IMR-90 (cell line): ENCODE measurements around the gene OR2T35. TPM values are rescaled to one million over a fixed set of nuclear protein-coding genes. Genes with fewer than 3 reads are reported as not detected.

ENCODE experiments used
- ATAC-seq: fragments of 200-7000 bp; cut with Tn5 transposase; 2 replicates; pipeline ENCODE4 v1.9.1; 2020; ENCODE audit warnings: low read depth, mild to moderate bottlenecking, moderate library complexity
- BruUV-seq: library from RNA; stranded (reverse); fragments of 400-500 nt; replicated peaks from 2 replicates; lab custom pipeline; 2021; lab: Mats Ljungman, UMichigan
- CTCF ChIA-PET: fragments of 300-600 bp; formaldehyde crosslinking; extraction: SDS; loops from one replicate; lab custom pipeline; 2021; ENCODE audit warnings: antibody characterized with exemption; lab: Yijun Ruan, JAX
- POLR2A ChIA-PET: fragments of 300-600 bp; sonication (Branson Sonifier 250); formaldehyde crosslinking; loops from one replicate; lab custom pipeline; 2022; ENCODE audit warnings: antibody characterized with exemption; ENCODE audit not compliant: unreplicated experiment; lab: Charles Lee
- DNase-seq: peaks from one replicate; pipeline ENCODE4 v3.0.0; 2013
- H2AFZ ChIP-seq: replicated peaks from 2 replicates; pipeline ENCODE3; 2013; ENCODE audit warnings: low read length, mild to moderate bottlenecking; ENCODE audit not compliant: poor library complexity
- H2AK5ac ChIP-seq: 2 replicates; pipeline ENCODE4 v1.6.1; 2013; ENCODE audit warnings: low read depth, low read length, inconsistent platforms
- H2AK9ac ChIP-seq: replicated peaks from 2 replicates; pipeline ENCODE3; 2013; ENCODE audit warnings: mild to moderate bottlenecking, low read depth, low read length, moderate library complexity; ENCODE audit not compliant: poor library complexity
- H2BK120ac ChIP-seq: 2 replicates; pipeline ENCODE4 v1.6.1; 2013; ENCODE audit warnings: low read depth, low read length, inconsistent platforms
- H2BK15ac ChIP-seq: 3 replicates; pipeline ENCODE4 v1.6.1; 2013; ENCODE audit warnings: low read depth, low read length, inconsistent platforms
- H2BK20ac ChIP-seq: 2 replicates; pipeline ENCODE4 v1.6.1; 2013; ENCODE audit warnings: low read depth, mild to moderate bottlenecking, inconsistent platforms, low read length, moderate library complexity
- H2BK5ac ChIP-seq: 2 replicates; pipeline ENCODE4 v1.6.1; 2013; ENCODE audit warnings: mild to moderate bottlenecking, low read depth, low read length, inconsistent platforms; ENCODE audit not compliant: poor library complexity, severe bottlenecking
- H3K14ac ChIP-seq: replicated peaks from 2 replicates; pipeline ENCODE4 v1.6.1; 2013; ENCODE audit warnings: low read depth, low read length, inconsistent platforms
- H3K18ac ChIP-seq: 2 replicates; pipeline ENCODE4 v1.6.1; 2013; ENCODE audit warnings: low read depth, low read length, control low read depth
- H3K23ac ChIP-seq: 2 replicates; pipeline ENCODE4 v1.6.1; 2013; ENCODE audit warnings: low read depth, low read length, inconsistent platforms
- H3K27ac ChIP-seq: 2 replicates; pipeline ENCODE4 v1.5.1; 2013; ENCODE audit warnings: mild to moderate bottlenecking, control low read depth, low read length; ENCODE audit not compliant: insufficient read depth
- H3K27me3 ChIP-seq: 2 replicates; pipeline ENCODE4 v1.6.1; 2013; ENCODE audit warnings: low read length; ENCODE audit not compliant: control insufficient read depth, insufficient read depth
- H3K36me3 ChIP-seq: 2 replicates; pipeline ENCODE4 v1.6.1; 2013; ENCODE audit warnings: low read length, mixed read lengths; ENCODE audit not compliant: control insufficient read depth, insufficient read depth
- H3K4ac ChIP-seq: 2 replicates; pipeline ENCODE4 v1.6.1; 2013; ENCODE audit warnings: low read depth, low read length, inconsistent platforms
- H3K4me1 ChIP-seq: 2 replicates; pipeline ENCODE4 v1.6.1; 2013; ENCODE audit warnings: low read length, mixed read lengths; ENCODE audit not compliant: control insufficient read depth, insufficient read depth
- H3K4me2 ChIP-seq: 2 replicates; pipeline ENCODE4 v1.6.1; 2013; ENCODE audit warnings: low read depth, mild to moderate bottlenecking, control low read depth, low read length, moderate library complexity
- H3K4me3 ChIP-seq: 2 replicates; pipeline ENCODE4 v1.5.1; 2013; ENCODE audit warnings: low read depth, mild to moderate bottlenecking, control low read depth, low read length, moderate library complexity; ENCODE audit not compliant: insufficient read depth
- H3K56ac ChIP-seq: 2 replicates; pipeline ENCODE4 v1.6.1; 2013; ENCODE audit warnings: low read length, inconsistent platforms; ENCODE audit not compliant: insufficient read depth; ENCODE audit errors: extremely low read depth
- H3K79me1 ChIP-seq, 2 experiments: 2 replicates each; pipeline ENCODE4 v1.6.1; 2013; ENCODE audit warnings: low read length in 2 of 2, inconsistent platforms in 1 of 2, low read depth in 1 of 2
- H3K9ac ChIP-seq: 2 replicates; pipeline ENCODE4 v1.6.1; 2013; ENCODE audit warnings: low read depth, low read length, control low read depth
- H3K9me1 ChIP-seq: 2 replicates; pipeline ENCODE4 v1.6.1; 2013; ENCODE audit warnings: low read length, inconsistent platforms; ENCODE audit not compliant: insufficient read depth
- H3K9me3 ChIP-seq: 2 replicates; pipeline ENCODE4 v1.6.1; 2013; ENCODE audit warnings: low read length; ENCODE audit not compliant: control insufficient read depth, insufficient read depth
- H4K20me1 ChIP-seq: 2 replicates; pipeline ENCODE4 v1.6.1; 2013; ENCODE audit warnings: low read length, inconsistent platforms; ENCODE audit not compliant: insufficient read depth
- H4K5ac ChIP-seq: 2 replicates; pipeline ENCODE4 v1.6.1; 2013; ENCODE audit warnings: mild to moderate bottlenecking, low read depth, low read length, control low read depth
- H4K8ac ChIP-seq, 2 experiments: 2 replicates each; pipeline ENCODE4 v1.6.1; 2013; ENCODE audit warnings: low read depth in 2 of 2, low read length in 2 of 2, control low read depth in 1 of 2, inconsistent platforms in 1 of 2
- H4K91ac ChIP-seq: 2 replicates; pipeline ENCODE4 v1.6.1; 2013; ENCODE audit warnings: low read depth, low read length, inconsistent platforms; ENCODE audit not compliant: insufficient read depth
- BHLHE40 ChIP-seq: fragments of 150-350 bp; IDR thresholded peaks from 2 replicates; pipeline ENCODE4 v1.6.1; 2016; ENCODE audit warnings: mild to moderate bottlenecking, low read depth, low read length
- CEBPB ChIP-seq: IDR thresholded peaks from 2 replicates; pipeline ENCODE4 v1.6.1; 2012; ENCODE audit warnings: low read depth, low read length, improper control_type of control experiment
- CHD1 ChIP-seq: IDR thresholded peaks from 2 replicates; pipeline ENCODE4 v1.6.1; 2012; ENCODE audit warnings: low read depth, low read length, improper control_type of control experiment
- ELK1 ChIP-seq: fragments of 150-350 bp; IDR thresholded peaks from 2 replicates; pipeline ENCODE4 v1.6.1; 2016; ENCODE audit warnings: low read depth, mild to moderate bottlenecking, low read length, moderate library complexity, borderline replicate concordance
- FOS ChIP-seq: fragments of 150-350 bp; IDR thresholded peaks from 2 replicates; pipeline ENCODE4 v1.6.1; 2016; ENCODE audit warnings: low read depth, low read length
- MAFK ChIP-seq: IDR thresholded peaks from 2 replicates; pipeline ENCODE4 v1.6.1; 2012; ENCODE audit warnings: low read depth, low read length, improper control_type of control experiment
- MAZ ChIP-seq: IDR thresholded peaks from 2 replicates; pipeline ENCODE4 v1.6.1; 2012; ENCODE audit warnings: low read depth, mild to moderate bottlenecking, low read length, improper control_type of control experiment, moderate library complexity, borderline replicate concordance
- MXI1 ChIP-seq: IDR thresholded peaks from 2 replicates; pipeline ENCODE4 v1.6.1; 2012; ENCODE audit warnings: low read depth, mild to moderate bottlenecking, low read length, moderate library complexity, borderline replicate concordance
- NFE2L2 ChIP-seq: fragments of 150-350 bp; IDR thresholded peaks from 2 replicates; pipeline ENCODE4 v1.6.1; 2016; ENCODE audit warnings: low read depth, mild to moderate bottlenecking, low read length
- POLR2A ChIP-seq: IDR thresholded peaks from 2 replicates; pipeline ENCODE4 v1.6.1; 2012; ENCODE audit warnings: mild to moderate bottlenecking, low read depth, low read length
- RAD21 ChIP-seq: IDR thresholded peaks from 2 replicates; pipeline ENCODE4 v1.6.1; 2012; ENCODE audit warnings: low read length, improper control_type of control experiment
- RFX5 ChIP-seq: IDR thresholded peaks from 2 replicates; pipeline ENCODE4 v1.8.0; 2012; ENCODE audit warnings: low read depth, mild to moderate bottlenecking, low read length, moderate library complexity
- SMC3 ChIP-seq: fragments of 150-350 bp; IDR thresholded peaks from 2 replicates; pipeline ENCODE4 v1.6.1; 2016; ENCODE audit warnings: low read depth, mild to moderate bottlenecking, antibody characterized with exemption, low read length, moderate library complexity
- USF2 ChIP-seq: fragments of 150-350 bp; IDR thresholded peaks from 2 replicates; pipeline ENCODE4 v1.6.1; 2017; ENCODE audit warnings: mild to moderate bottlenecking, antibody characterized with exemption, low read length, low read depth
- WGBS, 2 experiments: methylation state at CpG; one replicate each; pipeline versions ENCODE4 v1.1.5 to v1.1.7; 2013; ENCODE audit warnings: missing lambda C conversion rate in 2 of 2; ENCODE audit not compliant: insufficient read length in 1 of 2; ENCODE audit errors: extremely low coverage in 2 of 2; 5-methylcytosine and 5-hydroxymethylcytosine counted together
- dilution Hi-C: fragments of 300-500 bp; cut with HindIII; formaldehyde crosslinking; loops from one replicate; pipeline ENCODE4 v1.14.3; 2018; ENCODE audit warnings: low sequenced_read_pairs; ENCODE audit not compliant: unreplicated experiment
- in situ Hi-C: fragments of 300-500 bp; cut with MboI; formaldehyde crosslinking; loops from 3 replicates; pipeline ENCODE4 v1.14.3; 2019; ENCODE audit warnings: low sequenced_read_pairs, inconsistent platforms, mixed read lengths
- intact Hi-C: fragments of 100-400 bp; cut with micrococcal nuclease; formaldehyde crosslinking; loops from 2 replicates; pipeline ENCODE4 v1.10.0; 2022
- polyA plus RNA-seq, 3 experiments: library from polyadenylated mRNA; depleted of rRNA; stranded (reverse); fragments of >200 nt; gene quantifications; 2 replicates each; pipeline ENCODE4 v1.2.3, GENCODE V29; 2012; ENCODE audit warnings: low replicate concordance in 1 of 3
- total RNA-seq: library from RNA; depleted of rRNA; stranded (reverse); fragments of >200 nt; gene quantifications from 2 replicates; pipeline ENCODE4 v1.2.3, GENCODE V29; 2012
- TF ChIP-seq, protein P1 (sequence below): conservative IDR thresholded peaks from 2 replicates; pipeline ENCODE4 v1.5.1; 2012; ENCODE audit warnings: mild to moderate bottlenecking, low read depth, low read length, improper control_type of control experiment

OR2T35 gene
- total and polyA plus RNA-seq, 2 of the 4 experiments (the other 2 are of a cell fraction), result not detected

- in situ Hi-C loops, result no loop called here
- BruUV-seq, result no TSS peak
- Histone ChIP-seq H3K27ac (no peak overlapping the region), H4K5ac (no peak overlapping the region), H3K27me3 (no peaks in the 10 kb centered on the region), H3K14ac (no peak overlapping the region), H3K9me3 (peaks cover 6% of the 10 kb centered on the region), H2AK5ac (no peak overlapping the region), H2BK20ac (no peak overlapping the region), H4K20me1 (no peaks in the 10 kb centered on the region), H3K4me2 (no peak overlapping the region), H2BK120ac (no peak overlapping the region), H2BK15ac (no peak overlapping the region), H2AFZ (no peak overlapping the region), H4K8ac (no peak overlapping the region), H4K91ac (no peak overlapping the region), H3K36me3 (no peaks in the 10 kb centered on the region), H3K9me1 (no peaks in the 10 kb centered on the region), H3K4me3 (no peak overlapping the region), H3K79me1 (no peaks in the 10 kb centered on the region), H3K4ac (no peak overlapping the region), H3K9ac (no peak overlapping the region), H3K56ac (no peak overlapping the region), H3K4me1 (no peaks in the 10 kb centered on the region), H2AK9ac (no peak overlapping the region), H3K18ac (no peak overlapping the region), H2BK5ac (no peak overlapping the region), H3K23ac (no peak overlapping the region)
- CTCF ChIA-PET, result interaction anchor here (1.4 kb wide), 1 partner anchor 10 kb away, joined by 3 read pairs; no protein-coding TSS in a partner anchor
- intact Hi-C loops, result no loop called here
- POLR2A ChIA-PET, result no interaction called here
- no peak for ATAC-seq
- no peak for TF ChIP-seq POLR2A
- TF ChIP-seq, protein P1, sequence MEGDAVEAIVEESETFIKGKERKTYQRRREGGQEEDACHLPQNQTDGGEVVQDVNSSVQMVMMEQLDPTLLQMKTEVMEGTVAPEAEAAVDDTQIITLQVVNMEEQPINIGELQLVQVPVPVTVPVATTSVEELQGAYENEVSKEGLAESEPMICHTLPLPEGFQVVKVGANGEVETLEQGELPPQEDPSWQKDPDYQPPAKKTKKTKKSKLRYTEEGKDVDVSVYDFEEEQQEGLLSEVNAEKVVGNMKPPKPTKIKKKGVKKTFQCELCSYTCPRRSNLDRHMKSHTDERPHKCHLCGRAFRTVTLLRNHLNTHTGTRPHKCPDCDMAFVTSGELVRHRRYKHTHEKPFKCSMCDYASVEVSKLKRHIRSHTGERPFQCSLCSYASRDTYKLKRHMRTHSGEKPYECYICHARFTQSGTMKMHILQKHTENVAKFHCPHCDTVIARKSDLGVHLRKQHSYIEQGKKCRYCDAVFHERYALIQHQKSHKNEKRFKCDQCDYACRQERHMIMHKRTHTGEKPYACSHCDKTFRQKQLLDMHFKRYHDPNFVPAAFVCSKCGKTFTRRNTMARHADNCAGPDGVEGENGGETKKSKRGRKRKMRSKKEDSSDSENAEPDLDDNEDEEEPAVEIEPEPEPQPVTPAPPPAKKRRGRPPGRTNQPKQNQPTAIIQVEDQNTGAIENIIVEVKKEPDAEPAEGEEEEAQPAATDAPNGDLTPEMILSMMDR, result no peak
- no peak for TF ChIP-seq CEBPB
- TF ChIP-seq NFE2L2, result no peak
- TF ChIP-seq RAD21, result no peak
- no peak for TF ChIP-seq SMC3
- TF ChIP-seq RFX5, result no peak
- no peak for TF ChIP-seq ELK1
- TF ChIP-seq BHLHE40, result no peak
- TF ChIP-seq MAFK, result no peak
- no peak for TF ChIP-seq MAZ
- no peak for TF ChIP-seq CHD1
- TF ChIP-seq FOS, result no peak
- no peak for TF ChIP-seq USF2
- no peak for TF ChIP-seq MXI1
- no peak for DNase-seq
- 43% methylated on average over 2 of the region's 3 CpGs; no CpG with 5 or more reads in 1 of the 2 experiments for WGBS, 2 experiments
- dilution Hi-C loops, result no loop called here
Measured at GRCh38 chr1:248686815-248687214, 41.7 kb upstream of the OR2T35 start.
